Activated gamma-delta T cell treated with Interleukin-2 at 50 U/mL for 16 hours (primary cell): ENCODE data around the gene CEP57.
"Not testable (repeated sequence)": the region's sequence is repeated elsewhere in the genome, so short reads cannot be mapped to it uniquely, and the experiment has no call there.

Source experiments
- DNase-seq: peaks from one replicate; pipeline ENCODE4 v3.0.0-alpha.2; 2020

CEP57 gene

DNA sequence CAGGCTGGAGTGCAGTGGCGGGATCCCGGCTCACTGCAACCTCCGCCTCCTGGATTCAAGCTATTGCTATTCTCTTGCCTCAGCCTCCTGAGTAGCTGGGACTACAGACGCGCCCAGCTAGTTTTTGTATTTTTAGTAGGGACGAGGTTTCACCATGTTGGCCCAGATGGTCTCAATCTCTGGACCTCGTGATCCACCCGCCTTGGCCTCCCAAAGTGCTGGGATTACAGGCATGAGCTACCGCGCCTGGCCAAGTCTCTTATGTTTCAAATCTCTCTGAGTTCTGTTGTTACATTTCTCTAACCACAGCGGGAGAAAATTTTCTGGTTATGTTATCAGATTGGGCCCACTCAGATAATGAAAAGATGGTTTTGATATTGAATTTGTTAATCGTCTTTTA lies 10.1 kb downstream of the CEP57 start:
- DNase-seq: no peak

DNA sequence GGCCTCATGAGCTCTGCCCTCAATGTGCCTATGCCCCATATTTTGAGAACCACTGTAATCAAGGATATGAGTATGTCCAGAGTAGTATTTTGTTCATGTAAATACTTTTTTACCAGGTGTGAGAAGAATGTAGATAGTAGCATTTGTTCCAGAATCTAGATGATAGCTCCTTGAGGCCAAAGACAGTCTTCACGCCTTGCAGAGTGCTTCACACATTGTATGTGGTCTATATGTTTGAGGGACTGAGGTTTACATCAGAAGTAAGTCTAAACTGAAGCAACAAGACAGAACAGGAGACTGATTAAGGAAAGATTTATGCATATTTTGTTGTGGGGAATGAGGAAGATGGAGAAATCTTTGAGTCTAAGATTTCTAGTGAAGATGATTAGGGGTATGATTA lies 12.5 kb downstream of the CEP57 start:
- no peak for DNase-seq

DNA sequence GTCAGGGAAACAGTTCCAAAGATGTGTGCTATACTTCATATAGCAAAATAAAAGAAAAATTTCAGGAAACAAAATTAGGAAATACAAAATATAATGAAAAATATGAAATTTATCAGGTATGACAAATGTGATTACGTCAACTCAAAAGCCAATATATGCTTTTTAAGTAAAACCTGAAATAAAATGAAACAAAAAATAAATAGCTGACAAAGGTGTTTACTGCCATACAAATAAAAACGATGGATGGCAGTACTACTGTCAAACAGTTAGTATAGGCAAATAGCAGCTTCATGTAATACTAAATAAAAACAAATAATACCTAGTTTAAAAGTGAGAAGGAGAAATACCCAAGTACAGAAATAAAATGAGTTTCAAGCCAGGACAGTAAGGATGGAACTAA lies 13.7 kb downstream of the CEP57 start:
- DNase-seq: no peak

DNA sequence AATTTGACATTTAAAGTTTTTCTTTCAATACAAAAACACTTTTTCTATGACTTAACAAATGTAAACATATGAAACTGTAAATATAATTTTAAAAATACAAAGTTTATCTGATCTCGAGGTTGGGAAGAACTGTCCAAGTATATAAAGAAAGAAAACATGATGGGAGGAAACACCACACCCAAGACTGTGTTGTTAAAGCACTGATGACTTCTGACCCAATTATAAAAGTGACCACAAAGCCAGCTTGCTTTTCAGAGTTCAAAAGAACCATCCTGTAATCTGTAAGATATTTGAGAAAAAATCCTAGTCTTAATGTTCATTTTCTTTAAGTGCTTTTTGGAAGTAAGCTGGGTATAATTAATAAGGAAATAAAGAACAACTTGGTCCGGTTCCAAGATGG lies 15.6 kb downstream of the CEP57 start:
- no peak for DNase-seq

DNA sequence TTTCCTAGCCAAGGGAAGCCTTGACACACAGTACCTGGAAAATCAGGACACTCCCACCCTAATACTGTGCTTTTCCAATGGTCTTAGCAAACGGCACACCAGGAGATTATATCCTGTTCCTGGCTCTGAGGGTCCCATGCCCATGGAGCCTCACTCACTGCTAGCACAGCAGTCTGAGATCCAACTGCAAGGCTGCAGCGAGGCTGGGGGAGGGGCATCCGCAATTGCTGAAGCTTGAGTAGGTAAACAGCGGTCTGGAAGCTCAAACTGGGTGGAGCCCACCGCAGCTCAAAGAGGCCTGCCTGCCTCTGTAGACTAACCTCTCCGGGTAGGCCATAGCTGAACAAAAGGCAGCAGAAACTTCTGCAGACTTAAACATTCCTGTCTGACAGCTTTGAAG lies 16.2 kb downstream of the CEP57 start:
- not testable (repeated sequence) for DNase-seq

DNA sequence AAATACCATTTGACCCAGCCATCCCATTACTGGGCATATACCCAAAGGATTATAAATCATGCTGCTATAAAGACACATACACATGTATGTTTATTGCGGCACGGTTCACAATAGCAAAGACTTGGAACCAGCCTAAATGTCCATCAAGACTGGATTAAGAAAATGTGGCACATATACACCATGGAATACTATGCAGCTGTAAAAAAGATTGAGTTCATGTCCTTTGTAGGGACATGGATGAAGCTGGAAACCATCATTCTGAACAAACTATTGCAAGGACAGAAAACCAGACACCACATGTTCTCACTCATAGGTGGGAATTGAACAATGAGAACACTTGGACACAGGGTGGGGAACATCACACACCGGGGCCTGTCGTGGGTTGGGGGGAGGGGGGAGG lies 20.8 kb downstream of the CEP57 start:
- not testable (repeated sequence) for DNase-seq

DNA sequence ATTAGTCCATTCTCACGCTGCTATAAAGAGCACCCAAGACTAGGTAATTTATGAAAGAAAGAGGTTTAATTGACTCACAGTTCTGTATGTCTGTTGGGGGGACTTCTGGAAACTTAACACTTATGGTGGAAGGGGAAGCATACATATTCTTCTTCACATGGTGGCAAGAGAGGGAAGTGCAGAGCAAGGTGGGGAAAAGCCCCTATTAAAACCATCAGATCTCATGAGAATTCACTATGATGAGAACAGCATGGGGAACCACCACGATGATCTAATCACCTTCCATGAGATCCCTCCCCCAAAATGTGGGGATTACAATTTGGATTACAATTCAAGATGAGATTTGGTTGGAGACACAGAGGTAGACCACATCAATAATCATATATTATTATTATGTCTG lies 25.7 kb downstream of the CEP57 start:
- DNase-seq: no peak

DNA sequence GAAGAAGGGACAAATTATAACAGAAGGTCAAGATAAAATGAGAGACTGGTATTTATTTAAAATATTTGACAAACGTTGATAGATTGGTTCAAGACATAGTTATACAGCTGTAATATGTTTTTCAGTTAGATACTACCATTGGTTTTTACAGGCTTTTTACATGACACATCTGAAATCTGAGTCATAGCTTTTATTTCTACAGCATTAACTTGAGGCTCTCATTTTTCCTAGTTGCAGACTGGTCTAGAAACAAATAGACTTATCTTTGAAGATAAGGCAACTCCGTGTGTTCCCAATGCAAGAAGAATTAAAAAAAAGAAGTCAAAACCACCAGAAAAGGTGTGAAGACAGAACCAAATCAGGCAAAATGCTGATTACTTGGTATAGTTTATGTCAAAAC lies 31.3 kb downstream of the CEP57 start:
- DNase-seq: no peak

DNA sequence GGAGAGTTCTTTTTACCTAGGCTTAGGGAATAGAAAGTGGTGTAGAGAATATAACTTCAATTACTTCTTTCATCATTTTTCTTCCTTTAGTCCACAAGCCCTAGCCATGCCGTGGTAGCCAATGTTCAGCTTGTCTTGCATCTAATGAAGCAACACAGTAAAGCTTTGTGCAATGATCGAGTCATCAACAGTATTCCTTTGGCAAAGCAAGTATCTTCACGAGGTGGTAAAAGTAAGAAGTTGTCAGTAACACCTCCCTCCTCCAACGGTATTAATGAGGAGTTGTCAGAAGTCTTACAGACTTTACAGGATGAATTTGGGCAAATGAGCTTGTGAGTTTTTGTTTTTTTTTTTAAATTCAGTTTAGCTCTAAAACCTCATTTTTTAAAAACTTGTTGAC lies 37.4 kb downstream of the CEP57 start:
- DNase-seq: no peak

DNA sequence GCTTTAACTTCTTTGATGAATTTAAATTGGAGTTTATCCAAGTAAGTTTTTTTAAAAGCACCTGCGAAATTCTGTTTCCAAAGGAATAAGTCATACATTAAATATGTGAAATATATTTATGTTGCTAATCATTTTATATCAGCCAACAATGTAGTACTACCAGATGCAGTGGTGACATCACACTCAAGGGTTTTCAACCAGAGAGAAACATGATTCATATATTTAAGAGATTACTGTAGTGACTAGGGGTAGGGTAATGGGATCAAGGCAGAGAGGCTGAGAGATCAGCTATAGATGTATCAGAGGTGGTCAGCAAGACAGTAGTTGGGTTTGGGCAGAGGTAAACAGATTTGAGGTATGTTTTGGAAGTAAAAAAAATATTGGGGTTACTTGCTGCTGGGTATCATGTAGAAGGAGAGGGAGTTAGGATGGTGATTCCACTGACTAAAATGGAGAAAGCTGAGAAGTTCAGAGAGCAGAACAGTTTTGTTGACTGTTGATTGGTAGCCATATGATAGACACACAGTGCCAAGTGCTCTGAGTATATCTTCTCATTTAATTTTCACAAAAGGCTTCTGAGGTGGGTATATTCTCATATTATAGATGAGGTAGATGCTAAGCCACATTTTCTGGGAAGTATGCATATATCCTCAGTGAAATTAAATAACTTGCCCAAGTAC lies 39.4 kb downstream of the CEP57 start:
- DNase-seq: no peak

DNA sequence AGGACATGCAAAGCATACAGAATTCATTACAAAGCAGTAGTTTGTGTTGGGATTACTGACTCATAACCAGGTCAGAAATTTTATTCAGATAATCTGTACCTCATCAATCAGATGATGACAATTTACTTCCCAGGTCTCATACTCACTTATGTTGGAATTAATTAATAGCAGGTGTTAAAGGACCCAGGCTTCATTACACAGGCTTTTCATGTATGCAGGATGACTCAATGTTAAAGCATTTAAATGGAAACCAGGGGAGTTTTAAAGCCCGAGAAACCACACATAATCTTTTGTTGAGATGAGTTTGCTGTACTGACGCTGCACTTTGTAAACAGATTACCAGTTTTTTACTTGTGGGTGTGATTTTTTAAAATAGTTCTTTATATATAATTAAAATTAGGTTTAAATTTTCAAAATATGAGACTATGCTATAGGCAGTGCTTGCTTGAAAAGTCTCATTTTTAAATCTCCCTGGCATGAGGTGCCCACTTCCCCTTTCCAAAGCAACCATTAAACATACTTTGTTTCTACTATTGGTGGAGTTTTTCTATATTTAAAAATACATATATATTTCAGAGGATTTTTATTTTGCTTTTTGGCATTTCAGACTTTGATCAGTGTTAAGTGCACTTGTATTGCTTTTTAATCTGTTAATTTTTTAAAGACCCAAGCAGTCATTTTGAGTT lies 41.0 kb downstream of the CEP57 start:
- DNase-seq: no peak

DNA sequence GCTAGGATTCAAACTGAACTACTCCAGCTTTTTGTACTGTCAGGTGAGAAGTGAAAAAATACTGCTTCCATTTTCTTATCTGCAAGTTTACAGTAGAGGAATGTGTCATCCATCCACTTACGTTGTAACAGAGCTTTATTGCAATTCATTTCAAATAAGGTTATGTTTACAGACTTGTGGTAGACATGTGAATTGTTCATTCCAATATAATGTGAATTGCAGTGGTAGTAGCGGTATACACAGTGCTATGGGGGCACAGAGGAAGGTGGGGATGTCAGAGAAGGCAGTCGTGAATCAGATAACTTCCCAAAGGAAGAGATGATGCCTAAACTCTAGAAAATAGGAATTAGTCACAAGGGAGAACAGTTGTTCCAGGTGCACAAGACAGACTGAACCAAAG lies 42.5 kb downstream of the CEP57 start:
- no peak for DNase-seq

DNA sequence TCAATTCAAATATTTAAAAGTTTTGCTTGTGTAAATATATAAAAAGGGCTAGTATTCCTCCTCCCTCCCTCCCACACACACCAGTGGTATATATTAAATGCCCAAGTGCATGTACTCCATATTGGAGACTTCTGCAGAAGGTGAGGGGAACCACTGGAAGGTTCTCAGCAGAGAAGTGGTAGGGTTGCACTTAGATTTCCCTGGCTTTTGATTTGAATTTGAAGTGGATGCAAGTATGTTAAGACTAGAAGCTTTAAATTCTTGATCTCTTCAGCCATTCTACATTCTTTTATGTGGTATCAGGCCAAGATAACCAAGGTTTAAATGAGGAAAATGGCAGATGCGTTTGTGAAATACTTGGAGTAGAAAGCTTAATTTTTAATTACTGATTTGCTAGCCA lies 43.1 kb downstream of the CEP57 start:
- DNase-seq: no peak

DNA sequence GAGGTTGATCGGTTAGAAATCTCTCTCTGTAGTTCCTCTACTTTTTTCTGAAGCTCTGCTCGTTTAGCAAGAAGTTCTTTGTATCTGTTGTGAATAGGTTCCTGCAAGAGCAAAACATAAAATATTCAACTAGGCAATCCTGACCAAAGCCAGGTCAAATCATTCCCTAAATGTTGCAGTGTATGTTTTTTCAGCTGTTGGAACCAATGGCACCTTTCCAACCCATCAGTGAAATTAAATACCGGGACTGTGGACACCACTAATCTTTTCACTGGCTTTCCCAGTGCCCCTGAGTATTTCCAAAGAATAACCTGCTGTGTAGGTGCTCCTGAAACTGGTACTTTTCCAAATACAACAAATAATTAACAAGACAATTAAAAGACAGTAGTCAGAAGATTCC lies 45.1 kb downstream of the CEP57 start:
- DNase-seq: no peak

DNA sequence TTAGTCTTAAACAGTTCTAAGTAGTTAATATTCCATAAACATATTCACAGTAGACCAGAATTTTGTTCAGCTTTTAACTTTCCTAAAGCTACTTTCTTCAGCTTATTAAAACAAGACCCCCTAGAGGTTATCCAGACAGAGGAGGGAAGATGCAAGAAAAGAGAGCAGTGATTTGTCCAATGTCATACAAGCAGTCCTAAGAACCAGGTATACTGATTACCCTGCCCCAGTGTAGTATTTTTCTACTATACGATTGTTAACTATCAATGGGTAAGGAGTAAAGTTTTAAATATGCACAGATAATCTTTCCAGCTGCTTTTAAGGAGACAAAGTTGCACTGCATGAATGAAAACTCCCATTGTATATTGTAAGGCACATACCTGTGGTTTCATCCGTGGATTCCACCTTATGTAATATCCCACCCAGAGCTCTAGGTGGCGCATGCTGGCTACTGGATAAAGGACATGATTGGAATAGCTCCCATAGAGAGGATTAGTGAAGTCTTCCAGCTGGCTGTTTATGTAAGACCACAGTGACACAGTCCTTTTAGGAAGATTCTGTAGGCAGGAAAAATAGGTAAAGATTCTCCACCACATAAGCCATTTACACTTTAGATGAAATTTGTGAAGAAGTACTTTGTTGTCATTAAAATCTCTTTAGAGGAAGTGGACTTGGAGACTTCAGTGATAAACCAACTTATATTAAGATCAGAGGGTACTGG lies 45.6 kb downstream of the CEP57 start:
- peak; percentile 46 for DNase-seq

DNA sequence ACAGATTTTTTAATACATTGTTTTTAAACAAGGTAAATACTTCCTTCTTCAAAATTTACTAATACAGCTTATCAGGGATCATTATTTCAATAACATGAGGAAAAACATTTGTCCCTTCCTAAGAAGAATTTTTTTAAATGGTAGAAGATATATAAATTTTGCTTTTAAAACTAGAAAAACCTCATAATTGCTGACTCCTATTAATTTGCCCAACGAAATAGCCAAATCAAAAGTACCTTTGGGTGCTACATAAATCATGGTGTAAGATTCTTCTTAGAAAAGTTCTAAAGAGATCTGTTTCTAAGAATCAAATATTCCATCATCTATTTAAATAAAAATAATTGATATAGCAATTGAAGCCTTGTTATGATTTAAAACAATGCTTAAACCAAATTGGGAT lies 54.9 kb downstream of the CEP57 start:
- DNase-seq: no peak

DNA sequence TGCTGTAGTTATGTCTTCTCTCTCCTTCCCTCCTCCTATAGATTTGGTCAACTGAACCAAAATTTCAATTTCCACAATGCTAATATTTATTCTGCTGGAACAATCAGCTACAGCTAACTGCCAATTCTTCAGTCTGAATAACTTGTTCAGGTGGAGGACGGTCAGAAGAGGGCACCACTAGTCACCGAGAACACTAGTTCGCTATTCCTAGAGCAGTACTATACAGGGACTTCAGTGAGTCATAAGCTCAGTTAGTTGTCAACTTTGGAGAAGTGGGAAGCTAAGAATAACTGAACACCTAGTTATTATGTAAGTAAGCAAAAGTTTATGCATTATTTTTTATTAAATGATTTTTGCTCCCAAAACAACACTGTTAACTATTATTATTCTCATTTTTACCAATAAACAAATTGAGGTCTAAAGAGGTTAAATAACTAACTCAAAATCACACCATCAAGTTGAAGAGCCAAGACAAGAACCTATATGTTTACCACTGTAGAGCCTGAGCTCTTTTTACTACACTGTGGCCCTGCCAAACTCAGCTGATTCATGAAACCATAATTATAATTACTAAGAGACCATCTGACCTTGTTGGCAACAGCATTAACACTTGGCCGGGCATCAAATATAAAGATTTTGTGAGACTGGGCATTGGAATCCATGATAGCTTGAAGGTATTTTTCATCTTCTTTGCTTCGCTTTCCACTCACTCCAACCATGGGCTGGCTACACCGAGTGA lies 59.0 kb downstream of the CEP57 start:
- DNase-seq: peak; percentile 6

DNA sequence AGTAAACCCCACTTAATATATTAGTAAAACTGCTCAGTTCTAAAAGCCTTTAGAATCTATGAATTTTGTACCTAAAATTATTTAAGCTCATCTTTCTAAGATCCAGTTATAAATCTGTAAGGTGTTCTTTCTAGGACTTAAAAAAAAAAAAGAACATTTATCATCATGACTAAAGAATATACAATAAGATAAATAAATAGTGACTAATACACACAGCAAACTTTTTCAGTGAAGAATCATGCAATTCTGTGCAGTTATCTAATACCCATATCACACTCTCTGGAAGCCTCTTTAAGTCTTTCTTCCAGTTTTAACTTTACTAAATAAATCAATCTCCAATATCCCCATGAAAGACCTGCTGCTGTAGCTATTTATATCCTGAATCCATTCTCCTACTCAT lies 59.8 kb downstream of the CEP57 start:
- no peak for DNase-seq

DNA sequence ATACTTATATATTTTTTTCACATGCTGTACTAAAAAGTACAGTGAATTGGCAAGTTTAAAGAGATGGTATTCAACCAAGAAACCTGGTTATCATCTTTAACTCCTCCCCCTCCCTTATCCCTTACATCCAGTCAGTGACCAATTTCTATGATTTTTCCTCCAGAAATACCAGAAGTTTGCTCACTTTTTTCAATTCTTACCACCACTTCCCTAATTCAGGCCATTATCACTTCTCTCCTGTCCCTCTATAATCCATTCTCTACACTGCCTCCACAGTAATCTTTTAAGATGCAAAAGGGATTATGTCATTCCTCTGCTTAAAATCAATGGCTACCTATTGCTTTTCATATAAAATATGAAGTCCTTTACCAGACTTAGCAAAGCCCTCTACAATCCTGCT lies 62.8 kb downstream of the CEP57 start:
- DNase-seq: no peak

DNA sequence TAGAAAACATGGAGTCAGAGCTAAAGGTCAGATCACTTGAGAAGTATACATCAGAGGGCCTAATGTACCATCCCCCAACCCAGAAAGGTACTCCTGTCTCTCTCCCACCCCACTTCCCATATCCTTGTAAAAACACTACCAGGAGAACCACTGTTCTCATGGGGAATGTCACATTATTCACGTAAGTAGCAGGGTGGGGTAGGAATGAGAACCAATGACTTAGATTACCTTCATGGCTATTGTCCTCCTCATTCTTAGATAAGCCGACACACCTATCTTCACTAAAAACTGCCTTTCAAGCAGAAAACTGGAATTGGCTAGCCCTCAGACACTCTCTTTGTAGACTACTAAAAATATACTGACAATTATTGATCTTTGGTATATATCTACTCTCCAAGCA lies 63.6 kb downstream of the CEP57 start:
- DNase-seq: no peak

DNA sequence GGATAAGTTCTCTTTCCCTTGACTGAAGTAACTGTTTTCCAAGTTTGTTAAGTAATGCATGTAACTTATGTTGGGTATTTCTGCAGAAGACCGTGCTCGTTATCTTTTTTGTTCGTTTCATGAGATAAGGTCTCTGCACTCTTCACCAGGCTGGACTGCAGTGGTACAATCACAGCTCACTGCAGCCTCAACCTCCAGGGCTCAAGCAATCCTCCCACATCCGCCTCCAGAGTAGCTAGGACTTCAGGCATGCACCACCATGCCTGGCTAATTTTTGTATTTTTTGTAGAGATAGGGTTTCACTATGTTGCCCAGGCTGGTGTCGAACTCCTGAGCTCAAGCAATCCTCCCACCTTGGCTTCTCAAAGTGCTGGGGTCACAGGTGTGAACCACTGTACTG lies 64.1 kb downstream of the CEP57 start:
- DNase-seq: not testable (repeated sequence)

DNA sequence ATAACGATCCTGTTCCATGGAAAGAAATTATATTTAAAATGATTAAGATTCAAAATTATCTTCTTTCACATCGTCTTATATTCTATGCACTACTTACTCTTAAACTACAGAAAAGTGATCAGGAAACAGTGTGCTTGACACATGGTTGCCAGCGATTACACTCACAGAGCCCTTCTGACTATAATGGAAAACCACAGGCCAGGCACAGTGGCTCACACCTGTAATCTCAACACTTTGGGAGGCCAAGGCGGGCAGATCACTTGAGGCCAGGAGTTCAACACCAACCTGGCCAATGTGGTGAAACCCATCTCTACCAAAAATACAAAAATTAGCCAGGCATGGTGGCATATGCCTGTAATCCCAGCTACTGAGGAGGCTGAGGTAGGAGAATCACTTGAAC lies 69.7 kb downstream of the CEP57 start:
- not testable (repeated sequence) for DNase-seq

DNA sequence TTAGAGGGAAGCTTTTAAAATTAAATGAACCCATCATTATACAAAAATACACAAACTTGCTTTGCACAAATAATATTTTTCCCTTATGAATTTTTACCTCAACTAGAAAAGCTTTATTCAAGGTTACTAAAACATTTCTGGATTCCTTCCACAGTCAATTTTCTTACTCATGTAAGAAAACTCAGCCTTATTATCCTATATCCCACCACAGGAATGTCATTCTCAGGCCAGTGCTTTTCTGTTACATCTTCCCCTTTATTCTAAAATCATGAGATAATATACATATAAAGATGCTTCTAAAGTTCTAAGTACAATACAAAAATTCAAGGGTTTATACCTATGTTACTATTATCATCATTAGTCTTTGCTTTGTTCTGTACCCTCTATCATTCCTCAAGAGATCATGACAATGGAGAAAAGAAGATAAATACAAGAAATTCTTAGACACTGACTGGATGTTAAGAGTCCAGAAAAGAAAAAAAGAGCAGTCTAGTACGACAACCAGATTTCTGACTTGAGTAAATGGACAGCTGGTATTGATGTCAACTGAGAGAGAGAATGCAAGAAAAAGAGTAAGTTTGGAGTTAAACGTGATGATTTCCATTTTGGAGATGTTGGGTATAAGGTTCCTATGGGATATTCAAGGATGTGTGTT lies 73.3 kb downstream of the CEP57 start:
- no peak for DNase-seq
